ENCODE measurements around the gene MSX1.

The MSX1 gene

GRCh38 chr4:4858527-4859324 lies 739 bp upstream of the MSX1 start:
- DNase-seq = no peak

- no peak for DNase-seq
These were observed 534 bp downstream of the MSX1 start for GRCh38 chr4:4859799-4860599.

- no peak for DNase-seq
These were observed 1.3 kb downstream of the MSX1 start for GRCh38 chr4:4860600-4861389.

GRCh38 chr4:4861390-4862018 lies 2.0 kb downstream of the MSX1 start:
- DNase-seq = no peak

- DNase-seq = no peak
These were observed 2.6 kb downstream of the MSX1 start for GRCh38 chr4:4862071-4862551.

- no peak for DNase-seq
These were observed 3.4 kb downstream of the MSX1 start for GRCh38 chr4:4862665-4863482.

- no peak for DNase-seq
These were observed 5.0 kb downstream of the MSX1 start for GRCh38 chr4:4864443-4864939.

- no peak for DNase-seq
These were observed 5.7 kb downstream of the MSX1 start for GRCh38 chr4:4864940-4865704.

GRCh38 chr4:4865705-4866123 lies 6.2 kb downstream of the MSX1 start:
- DNase-seq = no peak

GRCh38 chr4:4866124-4866865 lies 6.8 kb downstream of the MSX1 start:
- no peak for DNase-seq

GRCh38 chr4:4866866-4867374 lies 7.5 kb downstream of the MSX1 start:
- DNase-seq = no peak

- DNase-seq = no peak
These were observed 8.0 kb downstream of the MSX1 start for GRCh38 chr4:4867375-4868039.

GRCh38 chr4:4868040-4868757 lies 8.7 kb downstream of the MSX1 start:
- no peak for DNase-seq

GRCh38 chr4:4868758-4869723 lies 9.6 kb downstream of the MSX1 start:
- no peak for DNase-seq

- DNase-seq = no peak
These were observed 10.5 kb downstream of the MSX1 start for GRCh38 chr4:4869731-4870571.

- DNase-seq = no peak
These were observed 11.2 kb downstream of the MSX1 start for GRCh38 chr4:4870576-4871241.

Measured in activated T-cell treated with anti-CD3 and anti-CD28 coated beads for 4 hours (primary cell).